ENCODE results near the gene EEF2.

EEF2 gene

DNA sequence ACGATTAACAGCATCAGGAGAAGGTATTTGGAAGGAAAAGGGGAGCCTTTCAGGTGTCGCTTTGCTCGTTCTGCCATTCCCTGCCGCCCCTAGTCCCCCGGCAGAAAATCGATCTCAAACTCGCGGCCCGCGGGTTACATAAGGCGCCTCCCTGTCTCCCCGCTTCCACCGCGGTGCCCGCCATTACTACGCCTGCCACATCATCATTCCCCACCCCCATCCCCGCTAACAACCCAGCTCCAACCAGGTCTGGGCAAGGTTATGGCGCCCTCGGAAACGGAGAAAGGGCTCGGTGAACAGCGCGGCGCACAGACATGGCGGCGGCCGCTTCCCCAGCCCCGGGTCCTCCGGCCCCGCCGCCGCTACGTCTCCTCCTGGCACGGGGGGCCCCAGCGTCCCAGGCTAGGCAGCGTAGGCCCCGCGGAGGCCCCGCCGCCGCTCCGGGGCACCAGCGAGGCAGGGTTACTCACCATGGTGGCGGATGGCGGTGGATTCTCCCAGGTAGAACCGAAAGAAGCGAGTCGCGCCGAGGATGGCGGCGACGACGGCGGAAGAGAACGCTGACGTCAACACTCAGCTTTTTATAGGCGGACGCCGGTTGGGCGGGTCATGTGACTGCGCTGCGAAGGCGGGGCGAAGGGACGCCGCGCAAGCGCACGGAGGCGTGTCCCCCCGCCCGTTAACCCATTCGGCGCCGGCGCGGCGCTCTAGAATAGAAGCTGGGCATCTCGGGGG, at the start of gene EEF2:
Gene EEF2 (minus strand): TSS at position 556 of the 735 bp plus-strand sequence. CDS start 83 bp downstream, at position 473.
- DNase-seq (ENCODE audit: insufficient read length, low spot score) = peak; percentile 74
- FAIRE-seq = peak; percentile 78

DNA sequence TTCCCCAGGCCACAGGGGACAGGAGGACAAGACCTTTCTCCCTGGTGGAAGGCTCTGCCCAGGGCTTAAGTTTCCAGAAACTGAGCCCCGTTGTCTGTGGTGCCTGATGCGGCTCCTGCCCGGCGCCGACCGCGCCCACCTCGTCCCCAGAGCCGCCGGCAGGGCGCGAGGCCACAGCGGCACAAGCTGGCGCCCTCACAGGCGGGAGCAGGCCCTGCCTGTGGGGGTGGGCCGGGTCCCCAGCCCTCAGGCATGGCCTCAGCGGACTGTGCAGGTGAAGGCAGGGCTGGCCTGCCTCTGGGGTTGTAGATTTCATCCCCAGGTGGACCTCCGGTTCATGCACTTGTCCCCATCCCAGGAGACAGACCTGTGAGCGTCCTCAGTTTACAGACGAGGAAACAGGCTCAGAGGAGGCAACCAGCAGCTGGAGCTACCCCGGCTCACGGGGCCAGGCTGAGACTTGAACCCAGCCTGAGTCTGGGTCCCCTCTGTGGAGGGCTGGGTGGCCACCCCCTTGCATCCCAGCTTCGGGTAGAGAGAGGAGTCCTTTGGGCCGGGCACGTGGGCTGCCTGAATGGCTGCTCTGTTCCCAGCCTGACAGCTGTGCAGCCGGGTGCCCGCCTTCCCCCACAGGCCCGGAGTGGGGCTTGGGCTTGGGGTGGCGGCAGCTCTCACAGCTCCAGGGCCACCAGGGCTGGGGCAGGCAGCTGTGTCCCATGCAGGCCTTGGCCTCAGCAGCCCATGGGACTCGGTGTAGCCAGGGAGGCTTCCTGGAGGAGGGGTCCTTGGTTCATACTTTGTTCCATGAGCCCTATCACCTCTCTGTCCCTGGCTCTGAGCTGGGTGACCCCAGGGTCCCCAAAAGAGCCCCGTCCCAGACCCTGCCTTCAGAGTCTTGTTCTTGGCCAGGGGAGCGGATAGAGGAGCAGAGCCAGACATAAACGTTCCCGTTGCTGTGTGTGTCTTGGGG, 49.1 kb upstream of the EEF2 start:
- no peak for FAIRE-seq
- DNase-seq (ENCODE audit: insufficient read length, low spot score) = no peak

DNA sequence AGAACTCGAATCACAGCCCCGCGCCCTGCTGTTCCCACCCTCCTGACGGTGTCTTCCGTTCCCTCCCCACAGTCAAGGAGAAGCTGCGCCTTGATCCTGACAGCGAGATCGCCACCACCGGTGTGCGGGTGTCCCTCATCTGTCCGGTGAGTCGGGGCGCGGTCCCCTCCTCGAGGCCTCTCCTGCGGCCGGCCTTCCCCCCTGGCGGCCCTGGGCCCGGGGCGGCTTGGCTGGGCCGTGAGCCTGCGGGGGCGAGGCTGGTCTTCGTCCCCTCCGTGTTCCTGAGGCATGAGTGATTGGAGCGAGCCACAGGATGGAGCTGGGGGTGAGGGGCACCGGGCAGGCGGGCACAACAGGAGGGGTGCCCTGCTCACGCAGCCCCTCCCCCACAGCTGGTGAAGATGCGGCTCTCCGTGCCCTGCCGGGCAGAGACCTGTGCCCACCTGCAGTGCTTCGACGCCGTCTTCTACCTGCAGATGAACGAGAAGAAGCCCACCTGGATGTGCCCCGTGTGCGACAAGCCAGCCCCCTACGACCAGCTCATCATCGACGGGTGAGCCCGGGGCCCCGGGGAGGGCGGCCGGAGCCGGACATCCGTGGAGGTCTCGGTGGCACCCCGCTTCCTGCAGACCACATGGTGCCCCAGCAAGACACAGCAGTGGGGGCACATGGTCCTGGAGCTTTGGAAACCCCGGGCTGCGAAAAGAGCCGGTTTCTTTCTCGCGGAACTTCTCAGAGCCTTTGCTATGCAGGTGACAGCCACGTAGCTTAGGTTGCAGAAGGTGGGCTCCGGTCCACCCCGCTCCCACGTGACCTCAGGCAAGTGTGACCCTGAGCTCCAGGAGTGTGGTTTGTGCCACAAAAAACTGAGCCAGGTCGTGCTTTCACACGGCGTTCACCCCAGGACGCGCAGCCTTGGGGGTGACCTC, 48.0 kb upstream of the EEF2 start:
- DNase-seq (ENCODE audit: insufficient read length, low spot score) (no peak), FAIRE-seq (no peak)

DNA sequence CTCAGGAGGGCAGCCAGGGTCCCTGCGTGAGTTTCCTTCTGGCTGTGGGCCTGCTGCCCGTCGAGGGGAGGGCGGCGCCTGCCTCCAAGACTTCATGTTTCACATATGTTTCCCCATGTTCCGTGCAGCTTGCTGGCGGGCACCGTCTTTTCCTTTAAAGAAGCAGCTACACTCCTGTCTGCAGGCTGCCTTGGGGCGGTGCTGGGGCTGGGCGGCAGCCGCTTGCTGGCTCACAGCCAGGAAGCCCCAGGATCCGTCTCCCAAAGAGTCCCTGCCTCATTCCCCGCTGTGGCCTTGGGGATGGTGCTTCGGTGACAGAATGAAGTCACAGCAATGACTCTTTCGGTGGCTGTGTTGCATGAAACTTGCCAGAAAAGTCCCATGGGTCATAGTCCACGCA, 47.2 kb upstream of the EEF2 start:
- DNase-seq (ENCODE audit: insufficient read length, low spot score) (no peak), FAIRE-seq (no peak)

DNA sequence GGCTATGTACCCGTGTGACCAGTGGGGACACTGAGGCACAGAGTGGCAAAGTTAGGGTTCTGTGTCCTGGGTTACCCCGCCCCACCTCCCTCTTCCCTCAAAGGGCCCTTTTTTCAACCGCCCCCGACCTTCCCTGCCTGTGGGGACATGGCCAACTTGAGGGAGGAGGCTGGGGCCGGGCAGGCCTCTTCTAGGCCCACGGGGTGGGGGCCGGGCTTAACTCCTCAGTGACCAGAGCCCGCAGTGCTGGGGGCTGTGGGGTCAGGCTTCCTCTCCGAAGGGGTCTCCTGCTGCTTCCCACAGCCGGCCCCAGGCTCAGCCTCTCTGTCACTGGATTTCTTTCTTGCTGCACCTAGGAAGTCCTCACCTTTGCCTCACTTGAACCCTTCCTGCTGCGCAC, 46.2 kb upstream of the EEF2 start:
- FAIRE-seq (no peak), DNase-seq (ENCODE audit: insufficient read length, low spot score) (no peak)

DNA sequence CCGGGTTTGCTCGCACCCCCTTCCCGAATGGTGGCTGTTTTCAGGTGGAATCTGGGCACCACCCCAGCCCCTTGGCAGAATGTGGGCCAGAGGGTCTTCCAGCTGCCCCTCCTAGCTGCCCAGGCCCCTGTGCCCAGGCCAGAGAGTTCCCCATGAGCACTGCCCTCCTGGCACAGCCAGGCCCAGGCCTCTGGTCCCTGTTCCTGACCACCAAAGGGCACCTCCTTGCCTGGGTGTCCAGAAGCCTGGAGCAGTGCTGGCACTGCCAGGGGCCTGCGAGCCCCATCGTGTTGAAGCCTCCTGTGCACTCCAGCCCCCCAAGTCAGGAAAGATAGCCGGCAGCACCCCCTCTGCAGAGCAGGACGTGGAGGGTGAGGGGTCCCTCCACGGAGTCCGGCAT, 45.7 kb upstream of the EEF2 start:
- FAIRE-seq = no peak

DNA sequence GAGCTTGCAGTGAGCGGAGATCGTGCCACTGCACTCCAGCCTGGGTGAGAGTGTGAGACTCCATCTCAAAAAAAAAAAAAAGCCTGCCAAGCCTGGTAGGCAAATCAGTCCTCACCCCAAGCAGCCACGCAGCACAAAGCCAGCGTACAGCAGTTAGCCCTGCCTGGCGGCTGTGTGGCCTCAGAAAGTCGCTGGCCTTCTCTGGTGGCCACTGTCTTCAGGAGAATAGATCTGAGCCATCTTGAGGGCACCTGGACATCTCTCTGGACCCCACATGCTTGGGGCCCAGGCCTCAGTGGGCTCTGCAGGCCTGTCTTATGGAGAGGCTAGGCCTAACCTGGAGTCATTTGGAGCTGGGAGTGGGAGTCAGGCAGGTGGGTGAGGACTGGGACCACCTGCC, 45.3 kb upstream of the EEF2 start:
- no peak for FAIRE-seq
- no peak for DNase-seq (ENCODE audit: insufficient read length, low spot score)

More for the DNA sequence above, 45.7 kb upstream of the EEF2 start:
- no peak for DNase-seq (ENCODE audit: insufficient read length, low spot score)

DNA sequence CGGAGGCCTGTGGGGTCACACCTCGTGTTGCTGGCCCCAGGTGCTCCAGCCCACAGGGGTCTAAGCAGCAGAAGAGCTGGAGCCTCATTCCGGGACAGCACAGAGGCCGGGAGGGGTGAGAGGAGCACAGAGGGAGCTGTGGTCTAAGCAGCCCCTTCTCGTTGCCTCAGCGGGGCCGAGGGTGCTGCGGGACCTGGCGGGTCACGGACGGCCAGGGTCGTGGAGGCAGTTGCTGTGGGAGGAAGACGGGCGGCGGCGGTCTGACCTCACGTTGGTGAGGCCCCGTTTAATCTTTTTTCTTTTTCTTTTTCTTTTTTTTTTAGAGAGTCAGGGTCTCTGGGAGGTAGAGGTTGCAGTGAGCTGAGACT, 44.0 kb upstream of the EEF2 start:
- no peak for FAIRE-seq
- DNase-seq (ENCODE audit: insufficient read length, low spot score) = no peak

DNA sequence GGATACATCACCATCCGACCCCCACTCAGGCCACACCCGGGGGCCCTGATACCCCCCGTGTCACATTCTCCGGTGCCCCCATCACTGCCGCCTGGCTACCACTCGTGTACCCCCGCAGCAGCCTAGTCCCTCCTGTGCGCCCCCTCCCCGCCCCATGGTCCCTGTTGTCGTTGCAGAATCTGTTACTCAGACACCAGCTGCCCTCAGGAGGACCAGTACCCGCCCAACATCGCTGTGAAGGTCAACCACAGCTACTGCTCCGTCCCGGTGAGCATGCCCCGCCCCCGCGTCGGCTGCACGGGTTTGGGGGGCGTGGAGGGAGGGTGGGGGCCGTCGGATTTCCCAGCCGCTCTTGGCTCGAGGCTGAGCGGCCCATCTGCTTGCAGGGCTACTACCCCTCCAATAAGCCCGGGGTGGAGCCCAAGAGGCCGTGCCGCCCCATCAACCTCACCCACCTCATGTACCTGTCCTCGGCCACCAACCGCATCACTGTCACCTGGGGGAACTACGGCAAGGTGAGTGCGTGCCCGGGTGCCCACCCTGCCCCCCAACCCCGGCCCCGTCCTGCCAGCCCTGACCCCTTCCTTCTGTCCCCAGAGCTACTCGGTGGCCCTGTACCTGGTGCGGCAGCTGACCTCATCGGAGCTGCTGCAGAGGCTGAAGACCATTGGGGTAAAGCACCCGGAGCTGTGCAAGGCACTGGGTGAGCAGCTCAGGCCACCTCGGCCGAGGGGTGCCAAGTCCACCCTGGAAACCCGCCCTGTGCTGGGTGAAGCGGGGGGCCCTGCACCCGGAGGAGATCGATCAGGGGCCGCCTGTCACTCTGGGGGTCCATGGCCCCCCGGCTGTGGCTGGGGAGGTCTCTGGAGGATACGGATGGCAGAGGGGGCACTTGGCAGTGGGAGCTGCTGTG, 43.3 kb upstream of the EEF2 start:
- no peak for FAIRE-seq

DNA sequence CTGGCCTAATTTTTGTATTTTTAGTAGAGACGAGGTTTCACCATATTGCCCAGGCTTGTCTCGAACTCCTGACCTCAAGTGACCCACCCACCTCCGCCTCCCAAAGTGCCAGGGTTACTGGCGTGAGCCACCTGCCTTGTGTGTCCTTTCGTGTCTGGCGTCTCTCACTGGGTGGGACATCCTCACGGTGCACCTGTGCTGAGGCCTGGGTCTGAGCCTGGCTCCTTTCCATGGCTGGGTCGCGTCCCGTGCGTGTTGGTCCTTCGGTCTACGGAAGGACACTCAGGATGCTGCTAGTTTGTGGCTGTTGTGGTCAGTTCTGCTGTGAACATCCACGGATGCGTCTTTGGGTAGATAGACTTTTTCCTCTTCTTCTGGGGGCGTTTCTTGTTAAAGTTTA, 41.9 kb upstream of the EEF2 start:
- FAIRE-seq (no peak), DNase-seq (ENCODE audit: insufficient read length, low spot score) (no peak)

More for the DNA sequence above, 43.3 kb upstream of the EEF2 start:
- DNase-seq (ENCODE audit: insufficient read length, low spot score) = no peak

DNA sequence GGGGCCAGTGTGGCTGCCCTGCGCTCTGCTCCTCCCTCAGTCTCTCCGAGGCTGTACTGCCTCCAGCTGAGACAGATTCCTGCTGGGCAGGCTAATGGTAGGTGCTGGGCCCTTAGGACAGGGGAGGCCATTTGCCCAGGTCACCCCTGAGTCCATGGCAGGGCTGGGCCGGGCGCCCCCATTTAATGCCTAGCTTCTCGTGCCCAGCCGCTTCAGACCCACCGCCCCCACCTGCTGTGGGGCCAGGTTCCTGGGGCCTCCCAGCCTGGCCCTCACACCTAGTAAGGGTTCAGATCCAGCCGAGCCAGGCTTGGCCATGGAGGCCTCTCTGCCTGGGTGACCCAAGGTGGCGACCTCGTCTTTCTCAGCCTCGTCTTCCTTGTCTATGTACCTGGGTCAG, 40.1 kb upstream of the EEF2 start:
- no peak for FAIRE-seq

DNA sequence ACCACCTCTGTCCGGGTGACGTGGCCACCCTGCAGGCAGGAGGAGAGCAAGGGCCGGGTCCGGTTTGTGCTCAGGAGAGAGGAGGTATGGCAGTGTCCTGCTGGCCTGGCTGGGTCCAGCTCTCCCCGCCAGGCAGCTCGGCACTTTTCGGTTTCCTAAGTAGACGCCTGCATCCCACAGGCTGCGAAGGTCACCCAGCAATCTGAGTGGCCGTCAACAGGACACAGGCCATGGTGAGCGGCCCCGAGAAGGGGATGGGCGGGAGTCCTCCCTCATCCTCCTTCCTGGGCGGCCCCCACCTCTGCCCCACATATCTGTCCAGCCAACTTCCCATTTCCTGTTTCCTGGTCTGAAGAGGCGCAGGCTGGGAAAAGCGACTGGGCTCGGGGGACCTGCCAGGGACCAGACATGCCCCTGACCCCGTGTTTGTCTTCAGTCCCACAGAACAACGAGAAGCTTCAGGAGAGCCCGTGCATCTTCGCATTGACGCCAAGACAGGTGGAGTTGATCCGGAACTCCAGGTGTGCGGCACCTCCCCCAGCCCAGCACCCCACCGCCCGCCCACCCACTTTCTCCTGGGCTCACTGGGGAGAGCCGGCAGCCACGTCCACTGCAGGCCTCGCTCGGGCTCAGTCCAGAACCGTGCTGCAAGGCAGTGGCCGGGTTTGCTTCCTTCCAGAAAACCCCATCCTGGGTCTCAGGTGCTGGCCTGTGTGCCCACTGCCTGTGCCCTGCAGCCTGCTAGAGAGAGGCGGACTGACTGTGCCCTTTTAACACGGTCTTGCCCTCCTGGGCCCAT, 38.5 kb upstream of the EEF2 start:
- FAIRE-seq = no peak

More for the DNA sequence above, 40.1 kb upstream of the EEF2 start:
- no peak for DNase-seq (ENCODE audit: insufficient read length, low spot score)

DNA sequence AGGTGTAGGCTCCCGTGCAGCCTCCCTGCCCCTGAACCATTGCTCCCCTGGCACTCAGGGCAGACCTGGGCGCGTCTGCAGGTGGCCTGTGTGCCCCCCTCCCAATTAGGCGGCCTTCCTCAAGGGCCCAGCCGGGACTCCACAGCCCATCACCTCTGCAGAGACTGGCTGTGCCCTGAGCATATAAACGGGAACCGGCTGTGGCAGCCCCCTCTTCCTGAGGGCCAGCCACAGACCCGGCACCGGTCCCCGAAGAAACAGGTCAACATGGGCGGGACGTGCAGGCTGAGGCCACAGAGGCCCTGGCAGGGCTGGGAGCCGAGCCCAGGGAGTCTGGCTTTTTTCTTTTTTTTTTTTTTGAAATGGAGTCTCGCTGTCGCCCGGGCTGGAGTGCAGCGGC, 34.3 kb upstream of the EEF2 start:
- no peak for DNase-seq (ENCODE audit: insufficient read length, low spot score)
- no peak for FAIRE-seq

More for the DNA sequence above, 38.5 kb upstream of the EEF2 start:
- DNase-seq (ENCODE audit: insufficient read length, low spot score) = no peak

DNA sequence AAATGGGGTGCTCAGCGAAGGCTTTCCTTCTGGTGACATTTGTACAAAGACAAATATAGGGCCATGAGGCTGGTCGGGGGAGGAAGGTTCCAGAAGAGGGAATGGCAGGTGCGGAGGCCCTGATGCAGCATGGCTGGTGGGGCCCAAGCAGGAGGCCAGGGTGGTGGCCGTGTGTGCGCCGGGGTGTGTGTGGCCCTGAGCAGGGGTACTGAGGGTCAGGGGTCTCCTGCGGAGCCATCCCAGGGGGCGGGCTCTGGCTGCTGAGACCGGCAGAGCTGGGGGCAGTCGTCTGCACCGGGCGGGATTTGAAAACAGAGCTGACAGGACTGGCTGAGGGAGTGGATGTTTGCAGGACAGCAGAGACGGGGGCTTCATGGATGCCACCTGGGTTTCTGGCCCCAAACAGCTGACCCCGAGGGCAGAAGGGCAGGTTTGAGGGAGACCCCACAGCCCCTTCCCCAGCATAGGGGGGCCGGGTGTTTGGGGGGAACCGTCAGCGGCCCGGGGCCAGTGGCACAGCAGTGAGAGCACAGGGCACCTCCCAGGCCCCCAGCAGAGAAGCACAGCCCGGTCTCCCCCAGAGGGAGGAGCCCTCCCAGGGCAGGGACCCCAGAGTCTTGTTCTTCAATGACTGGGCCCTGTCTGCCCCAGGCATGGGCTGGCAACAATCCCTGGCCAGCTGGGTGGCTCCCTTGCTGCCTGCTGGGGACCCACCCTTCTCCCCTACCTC, 33.7 kb upstream of the EEF2 start:
- FAIRE-seq (no peak), DNase-seq (ENCODE audit: insufficient read length, low spot score) (no peak)

DNA sequence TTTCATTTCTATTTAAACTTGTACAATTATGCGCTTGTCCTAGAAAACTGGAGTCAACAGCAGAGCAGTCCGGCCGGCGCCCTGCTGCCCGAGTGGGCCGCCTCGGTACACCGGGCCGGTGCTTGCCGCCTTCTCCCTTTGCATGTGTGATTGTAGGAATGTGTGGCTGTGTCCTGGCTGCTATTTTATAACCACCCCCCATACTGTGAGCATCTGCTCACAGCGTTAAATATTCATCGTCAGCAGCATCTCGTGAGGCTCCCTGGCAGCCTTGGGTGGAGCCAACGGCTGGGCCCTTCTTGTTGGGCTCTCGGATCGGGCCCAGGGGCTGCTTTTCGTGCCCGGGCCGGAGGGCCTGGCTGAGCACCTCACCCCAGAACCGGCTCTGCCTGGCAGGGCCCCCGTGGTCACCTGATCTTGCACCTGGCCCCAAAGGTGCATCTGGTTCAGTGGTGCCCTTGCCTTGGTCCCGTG, 32.9 kb upstream of the EEF2 start:
- DNase-seq (ENCODE audit: insufficient read length, low spot score) (no peak), FAIRE-seq (no peak)

DNA sequence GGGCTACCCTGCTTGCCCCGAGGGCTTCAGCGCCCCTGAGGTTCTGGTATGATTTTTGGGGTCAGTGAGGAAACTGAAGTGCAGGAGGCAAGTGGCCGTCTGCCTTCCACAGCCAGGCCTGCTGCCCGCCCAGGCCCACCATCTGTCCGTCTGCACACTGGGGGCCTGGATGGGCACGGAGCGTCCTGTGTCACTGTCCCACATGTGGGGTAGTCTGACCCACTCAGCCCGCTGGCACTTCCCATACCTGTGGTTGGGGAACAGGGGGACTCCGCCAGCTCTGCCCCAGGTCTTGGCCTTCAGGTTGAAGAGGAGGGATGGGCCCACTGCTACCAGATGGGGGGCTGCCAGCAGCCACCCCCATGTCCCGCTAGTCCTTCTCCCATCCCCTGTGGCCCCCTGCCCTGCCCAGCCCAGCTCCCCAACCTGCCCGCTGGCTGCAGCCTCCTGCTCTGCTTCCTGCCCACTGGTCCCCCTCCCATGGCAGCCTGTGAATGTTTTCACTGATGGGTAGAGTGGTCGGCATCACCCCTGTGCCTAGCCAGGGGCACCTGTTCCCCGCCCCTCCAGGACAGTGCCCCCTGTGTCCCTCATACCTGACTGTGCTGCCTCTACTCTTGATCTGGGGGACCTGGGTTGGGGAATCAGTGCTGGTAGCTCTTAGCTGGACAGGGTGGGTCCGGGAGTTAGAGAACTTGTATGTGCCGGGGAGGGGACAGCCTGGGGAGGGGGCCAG, 31.8 kb upstream of the EEF2 start:
- DNase-seq (ENCODE audit: insufficient read length, low spot score) = no peak
- no peak for FAIRE-seq

DNA sequence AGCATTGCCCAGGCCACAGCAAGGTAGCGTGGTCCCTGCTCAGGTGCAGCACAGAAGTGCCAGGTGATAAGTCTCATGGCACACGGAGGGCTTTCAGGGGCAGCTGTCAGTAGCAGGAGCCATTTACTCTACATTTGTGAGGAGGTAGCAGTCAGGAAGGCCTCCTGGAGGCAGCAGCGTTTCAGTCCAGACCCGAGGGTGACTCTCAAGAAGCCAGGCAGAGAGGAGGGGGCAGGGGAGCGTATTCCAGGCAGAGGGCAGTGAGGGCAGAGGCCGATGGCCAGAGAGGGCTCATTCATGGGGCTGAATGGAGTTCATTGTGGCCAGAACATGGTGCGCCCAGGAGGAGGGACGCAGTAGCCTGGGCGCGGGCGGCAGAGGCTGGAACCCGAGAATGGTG, 31.2 kb upstream of the EEF2 start:
- FAIRE-seq (no peak), DNase-seq (ENCODE audit: insufficient read length, low spot score) (no peak)

All from GM19239 (cell line).